K562 (cell line): ENCODE data around the gene MYB. TPM values are rescaled to one million over a fixed set of nuclear protein-coding genes. Genes with fewer than 3 reads are reported as not detected.
A peak's percentile ranks its signal among the peaks of the same experiment; 100 is the strongest.

Source experiments
- ADNP ChIP-seq: fragments of 200-800 bp; sonication (Bioruptor generic); IDR thresholded peaks from 2 replicates; pipeline ENCODE4 v1.6.1; 2016; ENCODE audit warnings: missing genetic modification characterization, missing compliant biosample characterization
- ARID1B ChIP-seq: fragments of 450-650 bp; IDR thresholded peaks from 2 replicates; pipeline ENCODE4 v1.6.1; 2016; ENCODE audit warnings: antibody characterized with exemption, mild to moderate bottlenecking, inconsistent platforms
- ATF7 ChIP-seq: fragments of 450-650 bp; IDR thresholded peaks from 2 replicates; pipeline ENCODE4 v1.7.1; 2014; ENCODE audit warnings: mild to moderate bottlenecking, moderate library complexity
- HMG20A ChIP-seq: fragments of 450-650 bp; formaldehyde crosslinking; conservative IDR thresholded peaks from 2 replicates; pipeline ENCODE4 v1.4.0; 2020; ENCODE audit warnings: mild to moderate bottlenecking, mixed read lengths
- HMGN3 ChIP-seq: IDR thresholded peaks from 2 replicates; pipeline ENCODE4 v1.6.1; 2011; ENCODE audit warnings: borderline replicate concordance, low read depth, mild to moderate bottlenecking, mixed read lengths, low read length; ENCODE audit not compliant: insufficient read length; ENCODE audit errors: extremely low read depth
- MYC ChIP-seq, 2 experiments: fragments of 250-450 bp in 1 of 2; sonication (Bioruptor Pico) in 1 of 2; IDR thresholded peaks; 2 replicates each; pipeline versions ENCODE4 v1.5.1 to v1.6.1; 2012 to 2021; ENCODE audit warnings: low read depth in 2 of 2, borderline replicate concordance in 1 of 2, improper control_type of control experiment in 1 of 2, low read length in 1 of 2, mild to moderate bottlenecking in 1 of 2, moderate library complexity in 1 of 2
- PHF21A ChIP-seq: fragments of 450-650 bp; IDR thresholded peaks from 2 replicates; pipeline ENCODE4 v1.6.1; 2017; ENCODE audit warnings: low read depth, borderline replicate concordance
- PRDM10 ChIP-seq: fragments of 450-650 bp; IDR thresholded peaks from 2 replicates; pipeline ENCODE4 v1.6.1; 2018; ENCODE audit not compliant: partially characterized antibody
- SMAD2 ChIP-seq: fragments of 150-350 bp; IDR thresholded peaks from 2 replicates; pipeline ENCODE4 v1.6.1; 2014; ENCODE audit warnings: low read depth, mild to moderate bottlenecking, low read length
- SMAD4 ChIP-seq: fragments of 250-450 bp; sonication (Bioruptor Pico); conservative IDR thresholded peaks from 2 replicates; pipeline ENCODE4 v1.8.0; 2021; ENCODE audit warnings: inconsistent platforms, mild to moderate bottlenecking, moderate library complexity
- USF1 ChIP-seq: sonication (generic); formaldehyde crosslinking; IDR thresholded peaks from 2 replicates; pipeline ENCODE4 v1.9.0; 2022; ENCODE audit warnings: mild to moderate bottlenecking, missing genetic modification reagents
- ZBTB1 ChIP-seq: sonication (generic); formaldehyde crosslinking; IDR thresholded peaks from 2 replicates; pipeline ENCODE4 v1.8.1; 2023; ENCODE audit warnings: missing genetic modification reagents, low read depth, mild to moderate bottlenecking, borderline replicate concordance
- ZNF263 ChIP-seq: sonication (generic); formaldehyde crosslinking; IDR thresholded peaks from 2 replicates; pipeline ENCODE4 v1.8.0; 2022; ENCODE audit warnings: mild to moderate bottlenecking, missing genetic modification reagents, borderline replicate concordance
- ZNF586 ChIP-seq: fragments of 450-650 bp; formaldehyde crosslinking; conservative IDR thresholded peaks from 2 replicates; pipeline ENCODE4 v1.4.0; 2020; ENCODE audit warnings: mild to moderate bottlenecking, moderate library complexity
- polyA plus RNA-seq, 8 experiments: library from polyadenylated mRNA; depleted of rRNA in 4 of 8; stranded (reverse) in 5 of 8; unstranded in 3 of 8; fragments of >200 nt; fragmentation: Nextera tagmentation in 2 of 8; fragmentation: Illumina TruSeq in 1 of 8; extraction: Ambion mirVana in 2 of 8; extraction: Trizol in 1 of 8; gene quantifications; 2 replicates each; pipeline versions ENCODE4 v1.2.1 to v1.2.3, GENCODE V29; 2011 to 2014; ENCODE audit warnings: inconsistent platforms in 1 of 8, missing spikeins in 1 of 8
- total RNA-seq, 7 experiments: library from RNA; depleted of rRNA in 6 of 7; stranded (reverse); fragments of >200 nt in 6 of 7; fragmentation: Illumina TruSeq in 2 of 7; extraction: Trizol in 2 of 7; gene quantifications; 2 replicates each; pipeline versions ENCODE4 v1.2.1 to v1.2.3, GENCODE V29; 2011 to 2021; ENCODE audit warnings: low replicate concordance in 1 of 7
- TF ChIP-seq, protein P1 (sequence below), 2 experiments: fragments of 150-350 bp in 1 of 2; IDR thresholded peaks; 2 replicates each; pipeline ENCODE4 v1.6.1; 2012 to 2016; ENCODE audit warnings: low read depth in 2 of 2, low read length in 2 of 2, mild to moderate bottlenecking in 1 of 2, moderate library complexity in 1 of 2

The MYB gene
- total and polyA plus RNA-seq, 9 of the 15 experiments (the other 6 are each of a cell fraction or from before 2014, with no cell fraction given) = 35.8 to 218 (median 140) TPM

GRCh38 chr6:135180542-135181332 lies at the start of gene MYB (continued):
- TF ChIP-seq HMGN3 (peak; percentile 84), ZBTB1 (CRISPR knock-in tag) (0 out of 2 replicates have a peak, but pooled peaks have one; percentile 25), ZNF263 (CRISPR knock-in tag) (peak; percentile 89), ATF7 (no peak; the same call in 1 of the 2 replicates), ARID1B (no peak), HMG20A (CRISPR knock-in tag) (no peak), ZNF586 (0 out of 2 replicates have a peak, but pooled peaks have one; percentile 46), PRDM10 (peak; percentile 83), MYC (IDR thresholded peaks at IDR 0.05; ENCODE audit: low read depth, low read length) (0 out of 2 replicates have a peak, but pooled peaks have one; percentile 12), MYC (CRISPR knock-in tag; IDR thresholded peaks at IDR 0.05; ENCODE audit: borderline replicate concordance, low read depth) (0 out of 2 replicates have a peak, but pooled peaks have one; percentile 24), PHF21A (no peak), ADNP (tag) (no peak), USF1 (CRISPR knock-in tag) (0 out of 2 replicates have a peak, but pooled peaks have one; percentile 28), SMAD4 (CRISPR knock-in tag) (peak; percentile 84), SMAD2 (no peak)
- TF ChIP-seq, protein P1, sequence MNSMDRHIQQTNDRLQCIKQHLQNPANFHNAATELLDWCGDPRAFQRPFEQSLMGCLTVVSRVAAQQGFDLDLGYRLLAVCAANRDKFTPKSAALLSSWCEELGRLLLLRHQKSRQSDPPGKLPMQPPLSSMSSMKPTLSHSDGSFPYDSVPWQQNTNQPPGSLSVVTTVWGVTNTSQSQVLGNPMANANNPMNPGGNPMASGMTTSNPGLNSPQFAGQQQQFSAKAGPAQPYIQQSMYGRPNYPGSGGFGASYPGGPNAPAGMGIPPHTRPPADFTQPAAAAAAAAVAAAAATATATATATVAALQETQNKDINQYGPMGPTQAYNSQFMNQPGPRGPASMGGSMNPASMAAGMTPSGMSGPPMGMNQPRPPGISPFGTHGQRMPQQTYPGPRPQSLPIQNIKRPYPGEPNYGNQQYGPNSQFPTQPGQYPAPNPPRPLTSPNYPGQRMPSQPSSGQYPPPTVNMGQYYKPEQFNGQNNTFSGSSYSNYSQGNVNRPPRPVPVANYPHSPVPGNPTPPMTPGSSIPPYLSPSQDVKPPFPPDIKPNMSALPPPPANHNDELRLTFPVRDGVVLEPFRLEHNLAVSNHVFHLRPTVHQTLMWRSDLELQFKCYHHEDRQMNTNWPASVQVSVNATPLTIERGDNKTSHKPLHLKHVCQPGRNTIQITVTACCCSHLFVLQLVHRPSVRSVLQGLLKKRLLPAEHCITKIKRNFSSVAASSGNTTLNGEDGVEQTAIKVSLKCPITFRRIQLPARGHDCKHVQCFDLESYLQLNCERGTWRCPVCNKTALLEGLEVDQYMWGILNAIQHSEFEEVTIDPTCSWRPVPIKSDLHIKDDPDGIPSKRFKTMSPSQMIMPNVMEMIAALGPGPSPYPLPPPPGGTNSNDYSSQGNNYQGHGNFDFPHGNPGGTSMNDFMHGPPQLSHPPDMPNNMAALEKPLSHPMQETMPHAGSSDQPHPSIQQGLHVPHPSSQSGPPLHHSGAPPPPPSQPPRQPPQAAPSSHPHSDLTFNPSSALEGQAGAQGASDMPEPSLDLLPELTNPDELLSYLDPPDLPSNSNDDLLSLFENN (IDR thresholded peaks at IDR 0.05; ENCODE audit: low read depth in 2 of 2, low read length in 2 of 2) = no peak
